Caco-2 (cell line): ENCODE measurements around the gene RPF1. TPM values are rescaled to one million over a fixed set of nuclear protein-coding genes. Genes with fewer than 3 reads are reported as not detected.

Experiments used
- BruUV-seq: library from RNA; stranded (reverse); fragments of 400-500 nt; replicated peaks from 2 replicates; lab custom pipeline; 2021; lab: Mats Ljungman, UMichigan
- CTCF ChIA-PET: fragments of 300-600 bp; sonication (Branson Sonifier 250); formaldehyde crosslinking; loops from one replicate; lab custom pipeline; 2022; ENCODE audit warnings: antibody characterized with exemption; lab: Charles Lee
- POLR2A ChIA-PET: fragments of 300-600 bp; sonication (Branson Sonifier 250); formaldehyde crosslinking; loops from one replicate; lab custom pipeline; 2022; ENCODE audit warnings: antibody characterized with exemption; lab: Charles Lee
- DNase-seq, 2 experiments: peaks; one replicate each; pipeline versions ENCODE4 v3.0.0 to v3.0.0-alpha.2; 2020 to 2022
- H3K27me3 ChIP-seq: replicated peaks from 2 replicates; pipeline ENCODE4 v1.6.0; 2011; ENCODE audit warnings: low read length; ENCODE audit not compliant: control insufficient read depth, insufficient read depth
- H3K36me3 ChIP-seq: 2 replicates; pipeline ENCODE4 v1.5.1; 2011; ENCODE audit warnings: low read length; ENCODE audit not compliant: control insufficient read depth, insufficient read depth
- H3K4me1 ChIP-seq: fragments of 250-450 bp; sonication (Bioruptor Pico); 2 replicates; pipeline ENCODE4 v1.5.1; 2020; ENCODE audit warnings: mild to moderate bottlenecking
- H3K4me3 ChIP-seq: 2 replicates; pipeline ENCODE4 v1.5.1; 2011; ENCODE audit warnings: low read depth, mild to moderate bottlenecking, control low read depth, low read length
- H3K9me3 ChIP-seq: fragments of 250-450 bp; sonication (Bioruptor Pico); 2 replicates; pipeline ENCODE4 v1.5.1; 2020; ENCODE audit warnings: mild to moderate bottlenecking, moderate library complexity
- H3K27ac Mint-ChIP-seq: one replicate; pipeline ENCODE4 v1.8.0; 2022; ENCODE audit warnings: mixed read lengths; ENCODE audit not compliant: unreplicated experiment
- H3K27me3 Mint-ChIP-seq: one replicate; pipeline ENCODE4 v1.8.0; 2022; ENCODE audit warnings: mixed read lengths; ENCODE audit not compliant: insufficient read depth, unreplicated experiment
- H3K36me3 Mint-ChIP-seq: one replicate; pipeline ENCODE4 v1.8.0; 2022; ENCODE audit warnings: mild to moderate bottlenecking, mixed read lengths; ENCODE audit not compliant: insufficient read depth, unreplicated experiment
- H3K4me1 Mint-ChIP-seq: one replicate; pipeline ENCODE4 v1.8.0; 2022; ENCODE audit warnings: low read depth, mixed read lengths; ENCODE audit not compliant: unreplicated experiment
- H3K4me3 Mint-ChIP-seq: one replicate; pipeline ENCODE4 v1.8.0; 2022; ENCODE audit warnings: mild to moderate bottlenecking, moderate library complexity, mixed read lengths; ENCODE audit not compliant: unreplicated experiment
- H3K9me3 Mint-ChIP-seq: one replicate; pipeline ENCODE4 v1.8.0; 2022; ENCODE audit warnings: mixed read lengths; ENCODE audit not compliant: unreplicated experiment
- intact Hi-C: fragments of 100-400 bp; cut with micrococcal nuclease; formaldehyde crosslinking; loops from one replicate; pipeline ENCODE4 v1.10.0; 2022; ENCODE audit not compliant: unreplicated experiment
- total RNA-seq: library from RNA; stranded (reverse); gene quantifications from 2 replicates; pipeline ENCODE4 v1.2.3, GENCODE V29; 2022
- TF ChIP-seq, protein P1 (sequence below), 2 experiments: fragments of 200-600 bp in 1 of 2; IDR thresholded peaks; 1 replicate in 1 of 2; 2 replicates in 1 of 2; pipeline versions ENCODE4 v1.5.1 to v1.8.0; 2011 to 2022; ENCODE audit warnings: antibody characterized with exemption in 1 of 2, control low read depth in 1 of 2, inconsistent platforms in 1 of 2, low read depth in 1 of 2, low read length in 1 of 2, mild to moderate bottlenecking in 1 of 2, moderate library complexity in 1 of 2; ENCODE audit not compliant: insufficient read depth in 1 of 2, severe bottlenecking in 1 of 2, unreplicated experiment in 1 of 2

Gene RPF1
- total RNA-seq, 1 experiment from 2014 or later: 15.7 TPM

DNA sequence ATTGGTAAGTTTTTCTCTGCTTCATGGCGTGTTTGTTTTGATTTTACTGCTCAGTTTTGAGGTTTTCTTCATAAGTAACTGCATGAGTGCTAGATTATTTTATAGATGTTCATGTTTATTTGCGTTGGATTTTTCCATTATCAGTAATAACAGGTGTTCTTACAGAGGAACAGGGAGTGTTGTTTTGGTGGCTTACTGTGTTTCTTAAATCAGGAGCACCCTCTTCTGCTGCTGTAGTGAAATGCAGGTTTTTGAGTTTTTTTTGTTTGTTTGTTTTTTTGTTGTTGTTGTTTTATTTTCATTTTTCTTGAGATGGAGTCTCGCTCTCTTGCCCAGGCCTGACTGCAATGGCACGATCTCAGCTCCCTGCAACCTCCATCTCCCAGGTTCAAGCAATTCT, 62.6 kb downstream of the RPF1 start:
- Mint-ChIP-seq H3K4me3 (no peak overlapping the region), H3K27ac (no peak overlapping the region), H3K36me3 (no peaks in the 10 kb centered on the region), H3K4me1 (no peaks in the 10 kb centered on the region), H3K27me3 (no peaks in the 10 kb centered on the region), H3K9me3 (no peaks in the 10 kb centered on the region)
- H3K36me3 ChIP-seq: no peaks in the 10 kb centered on the region
- BruUV-seq: no TSS peak
- no peaks in the 10 kb centered on the region for H3K27me3 ChIP-seq
- intact Hi-C loops: loop anchor here (5.0 kb wide), 1 partner anchor 99 kb away; no protein-coding TSS in a partner anchor
- H3K9me3 ChIP-seq: no peaks in the 10 kb centered on the region
- H3K4me3 ChIP-seq: no peak overlapping the region
- TF ChIP-seq, protein P1, sequence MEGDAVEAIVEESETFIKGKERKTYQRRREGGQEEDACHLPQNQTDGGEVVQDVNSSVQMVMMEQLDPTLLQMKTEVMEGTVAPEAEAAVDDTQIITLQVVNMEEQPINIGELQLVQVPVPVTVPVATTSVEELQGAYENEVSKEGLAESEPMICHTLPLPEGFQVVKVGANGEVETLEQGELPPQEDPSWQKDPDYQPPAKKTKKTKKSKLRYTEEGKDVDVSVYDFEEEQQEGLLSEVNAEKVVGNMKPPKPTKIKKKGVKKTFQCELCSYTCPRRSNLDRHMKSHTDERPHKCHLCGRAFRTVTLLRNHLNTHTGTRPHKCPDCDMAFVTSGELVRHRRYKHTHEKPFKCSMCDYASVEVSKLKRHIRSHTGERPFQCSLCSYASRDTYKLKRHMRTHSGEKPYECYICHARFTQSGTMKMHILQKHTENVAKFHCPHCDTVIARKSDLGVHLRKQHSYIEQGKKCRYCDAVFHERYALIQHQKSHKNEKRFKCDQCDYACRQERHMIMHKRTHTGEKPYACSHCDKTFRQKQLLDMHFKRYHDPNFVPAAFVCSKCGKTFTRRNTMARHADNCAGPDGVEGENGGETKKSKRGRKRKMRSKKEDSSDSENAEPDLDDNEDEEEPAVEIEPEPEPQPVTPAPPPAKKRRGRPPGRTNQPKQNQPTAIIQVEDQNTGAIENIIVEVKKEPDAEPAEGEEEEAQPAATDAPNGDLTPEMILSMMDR (IDR thresholded peaks at IDR 0.05; ENCODE audit: insufficient read depth in 1 of 2, low read depth in 1 of 2, low read length in 1 of 2, severe bottlenecking in 1 of 2, unreplicated experiment in 1 of 2): peak in 1 of 2 experiments; percentile 2
- ChIA-PET POLR2A (no interaction called here), CTCF (no interaction called here)
- DNase-seq: no peak
- H3K4me1 ChIP-seq: no peaks in the 10 kb centered on the region

Other genes with a start within 250 kb of the RPF1 start
- gene SAMD13, start 177.6 kb upstream of the RPF1 start, total RNA-seq: 0.53 and 0.59 TPM in 2 replicates
- not detected in 2 replicates for gene DNASE2B, start 80.8 kb upstream of the RPF1 start, total RNA-seq
- gene SPATA1, start 27.1 kb downstream of the RPF1 start, total RNA-seq: 0.57 TPM in 1 of 2 replicates, not detected in the other
- gene GNG5, start 27.3 kb downstream of the RPF1 start, total RNA-seq: 83.1 and 93.2 TPM in 2 replicates
- gene CTBS, start 95.2 kb downstream of the RPF1 start, total RNA-seq: 4.7 and 5.4 TPM in 2 replicates
- 12.7 and 15.3 TPM in 2 replicates for gene SSX2IP, start 211.2 kb downstream of the RPF1 start, total RNA-seq